A673 (cell line): ENCODE results near the gene SGPP1.
"Not testable (repeated sequence)": the region's sequence is repeated elsewhere in the genome, so short reads cannot be mapped to it uniquely, and the experiment has no call there.

Experiments used
- CTCF ChIP-seq: fragments of 300-800, 200-600 bp; sonication (generic); conservative IDR thresholded peaks from 2 replicates; pipeline ENCODE4 v1.5.1; 2017; ENCODE audit warnings: low read depth, mild to moderate bottlenecking, antibody characterized with exemption, low read length, moderate library complexity, mixed read lengths
- EZH2 ChIP-seq: fragments of 200-600 bp; sonication (generic); IDR thresholded peaks from 2 replicates; pipeline ENCODE4 v1.6.1; 2017; ENCODE audit warnings: borderline replicate concordance, low read depth, mild to moderate bottlenecking, mixed read lengths, antibody characterized with exemption, low read length; ENCODE audit not compliant: poor library complexity, severe bottlenecking

DNA sequence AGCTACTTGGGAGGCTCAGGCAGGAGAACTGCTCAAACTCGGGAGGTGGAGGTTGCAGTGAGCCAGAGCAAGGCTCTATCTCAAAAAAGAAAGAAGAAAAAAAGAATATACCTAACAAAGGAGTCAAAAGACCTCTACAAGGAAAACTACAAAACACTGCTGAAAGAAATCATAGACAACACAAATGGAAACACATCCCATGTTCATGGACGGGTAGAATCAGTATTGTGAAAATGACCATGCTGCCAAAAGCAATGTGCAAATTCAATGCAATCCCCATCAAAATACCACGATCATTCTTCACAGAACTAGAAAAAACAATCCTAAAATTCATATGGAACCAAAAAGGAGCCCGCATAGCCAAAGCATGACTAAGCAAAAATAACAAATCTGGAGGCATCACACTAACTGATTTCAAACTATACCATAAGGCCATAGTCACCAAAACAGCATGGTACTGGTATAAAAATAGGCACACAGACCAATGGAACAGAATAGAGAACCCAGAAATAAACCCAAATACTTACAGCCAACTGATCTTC, 91.7 kb downstream of the SGPP1 start:
- TF ChIP-seq CTCF, EZH2: not testable (repeated sequence)
